Activated CD4-positive, alpha-beta memory T cell treated with anti-CD3 and anti-CD28 coated beads, Interleukin-2, amount 10 ng/mL, durations not matched to agents 7 days and 5 days (primary cell): Measurements from ENCODE around the gene MTRR. TPM values are rescaled to one million over a fixed set of nuclear protein-coding genes. Genes with fewer than 3 reads are reported as not detected.

Experiments used
- CTCF ChIA-PET: fragments of 350-600 bp; sonication (Branson Sonifier 250); formaldehyde crosslinking; loops from one replicate; lab custom pipeline; 2021; ENCODE audit warnings: antibody characterized with exemption, inconsistent platforms; lab: Charles Lee
- POLR2A ChIA-PET: fragments of 350-600 bp; sonication (Branson Sonifier 250); formaldehyde crosslinking; loops from one replicate; lab custom pipeline; 2021; ENCODE audit warnings: antibody characterized with exemption; lab: Charles Lee
- DNase-seq: peaks from one replicate; pipeline ENCODE4 v3.0.0-alpha.2; 2020
- H3K27ac Mint-ChIP-seq: one replicate; pipeline ENCODE4 v1.8.0; 2021; ENCODE audit warnings: mild to moderate bottlenecking, mixed read lengths
- H3K27me3 Mint-ChIP-seq: one replicate; pipeline ENCODE4 v1.8.0; 2021; ENCODE audit warnings: mixed read lengths
- H3K36me3 Mint-ChIP-seq: one replicate; pipeline ENCODE4 v1.8.0; 2021; ENCODE audit warnings: low read depth, mixed read lengths
- H3K4me1 Mint-ChIP-seq: one replicate; pipeline ENCODE4 v1.8.0; 2021; ENCODE audit warnings: mixed read lengths
- H3K4me3 Mint-ChIP-seq: one replicate; pipeline ENCODE4 v1.8.0; 2021; ENCODE audit warnings: mild to moderate bottlenecking, mixed read lengths
- H3K9me3 Mint-ChIP-seq: one replicate; pipeline ENCODE4 v1.8.0; 2021; ENCODE audit warnings: mixed read lengths
- total RNA-seq, 2 experiments: library from RNA; stranded (reverse); gene quantifications; one replicate each; pipeline ENCODE4 v1.2.3, GENCODE V29; 2021

MTRR gene
- total RNA-seq, 2 experiments from 2014 or later: 58.4 to 65.3 TPM

DNA sequence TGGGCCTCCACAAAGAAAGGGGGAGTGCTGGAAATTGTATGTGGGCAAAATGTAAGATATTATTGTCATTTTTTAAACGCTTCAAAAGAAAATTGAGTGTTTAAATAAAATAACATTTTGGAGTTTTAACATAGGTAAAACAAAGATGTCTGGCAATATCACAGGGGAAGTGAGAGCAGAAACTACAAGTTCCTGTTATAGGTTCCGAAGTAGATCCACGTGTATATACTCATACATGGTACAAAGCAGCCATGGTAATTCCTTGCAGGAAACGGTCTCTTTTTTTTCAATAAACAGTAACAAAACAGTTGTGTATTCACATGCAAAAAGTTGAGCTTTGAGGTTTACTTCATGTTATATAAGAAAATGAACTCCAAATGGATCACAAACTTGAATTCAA is 78.4 kb downstream of the MTRR start:
- Mint-ChIP-seq H3K36me3 (no peaks in the 10 kb centered on the region), H3K27ac (no peak overlapping the region), H3K4me1 (no peaks in the 10 kb centered on the region), H3K27me3 (peaks cover 3% of the 10 kb centered on the region), H3K9me3 (no peaks in the 10 kb centered on the region), H3K4me3 (no peak overlapping the region)
- ChIA-PET POLR2A (no interaction called here), CTCF (no interaction called here)
- DNase-seq: no peak

Other genes starting within 250 kb of the MTRR start
- not detected for gene CFAP90, start 18.0 kb upstream of the MTRR start, total RNA-seq
- 10 to 100 TPM; 12.5 to 13.4 TPM for gene FASTKD3, start 117 bp upstream of the MTRR start, total RNA-seq